Measurements from ENCODE around the gene C1orf35. TPM values are rescaled to one million over a fixed set of nuclear protein-coding genes. Genes with fewer than 3 reads are reported as not detected.

Gene C1orf35
- total RNA-seq, 1 donor, result 5.6 TPM

DNA sequence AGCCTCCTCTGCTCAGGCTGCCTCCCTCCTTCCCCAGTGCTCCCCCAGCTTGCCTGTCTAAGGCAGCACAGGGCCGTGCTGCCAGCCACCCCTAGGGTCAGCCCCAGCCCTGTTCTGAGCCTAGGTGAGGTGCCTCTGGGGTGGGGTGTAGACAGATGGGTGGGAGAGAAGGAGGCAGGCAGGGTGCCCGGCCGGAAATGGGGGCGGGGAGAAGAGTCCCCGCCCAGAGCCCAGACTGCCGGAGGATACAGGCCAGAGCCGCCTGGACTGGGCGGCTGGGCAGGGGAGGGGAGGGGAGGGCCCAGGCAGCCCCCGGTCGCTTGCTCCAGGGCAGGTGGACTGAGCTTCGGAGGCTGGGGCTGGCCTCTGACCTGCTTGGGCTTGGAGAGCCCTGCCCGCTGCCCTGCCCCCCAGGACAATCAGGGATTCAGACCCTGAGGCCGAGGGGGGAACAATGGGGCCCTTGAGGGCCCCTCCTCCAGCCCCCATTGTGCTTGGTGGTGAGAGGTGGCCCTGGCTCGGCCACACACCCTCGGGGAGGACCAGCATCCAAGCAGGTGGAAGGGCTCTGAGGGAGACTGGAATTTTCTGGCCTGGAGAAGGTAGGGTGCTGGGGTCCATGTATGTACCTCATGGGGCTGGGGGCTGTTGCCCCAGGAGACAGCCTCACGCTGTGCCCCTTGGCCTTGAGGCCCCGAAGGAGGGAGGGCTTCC lies 46.4 kb upstream of the C1orf35 start, which contains the start of gene GJC2:
Gene GJC2, plus strand, starts transcription at position 525 of the 714 bp plus-strand sequence. CDS start 7,829 bp downstream, outside the sequence.
- TF ChIP-seq, protein P1, sequence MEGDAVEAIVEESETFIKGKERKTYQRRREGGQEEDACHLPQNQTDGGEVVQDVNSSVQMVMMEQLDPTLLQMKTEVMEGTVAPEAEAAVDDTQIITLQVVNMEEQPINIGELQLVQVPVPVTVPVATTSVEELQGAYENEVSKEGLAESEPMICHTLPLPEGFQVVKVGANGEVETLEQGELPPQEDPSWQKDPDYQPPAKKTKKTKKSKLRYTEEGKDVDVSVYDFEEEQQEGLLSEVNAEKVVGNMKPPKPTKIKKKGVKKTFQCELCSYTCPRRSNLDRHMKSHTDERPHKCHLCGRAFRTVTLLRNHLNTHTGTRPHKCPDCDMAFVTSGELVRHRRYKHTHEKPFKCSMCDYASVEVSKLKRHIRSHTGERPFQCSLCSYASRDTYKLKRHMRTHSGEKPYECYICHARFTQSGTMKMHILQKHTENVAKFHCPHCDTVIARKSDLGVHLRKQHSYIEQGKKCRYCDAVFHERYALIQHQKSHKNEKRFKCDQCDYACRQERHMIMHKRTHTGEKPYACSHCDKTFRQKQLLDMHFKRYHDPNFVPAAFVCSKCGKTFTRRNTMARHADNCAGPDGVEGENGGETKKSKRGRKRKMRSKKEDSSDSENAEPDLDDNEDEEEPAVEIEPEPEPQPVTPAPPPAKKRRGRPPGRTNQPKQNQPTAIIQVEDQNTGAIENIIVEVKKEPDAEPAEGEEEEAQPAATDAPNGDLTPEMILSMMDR (IDR thresholded peaks at IDR 0.05; ENCODE audit: insufficient read depth, low read depth, low read length), result no peak
- peak; percentile 52 for DNase-seq (ENCODE audit: low read depth)
- H3K4me3 ChIP-seq (ENCODE audit: low read depth, low read length), result peak within 1 kb of the TSS; percentile 25

DNA sequence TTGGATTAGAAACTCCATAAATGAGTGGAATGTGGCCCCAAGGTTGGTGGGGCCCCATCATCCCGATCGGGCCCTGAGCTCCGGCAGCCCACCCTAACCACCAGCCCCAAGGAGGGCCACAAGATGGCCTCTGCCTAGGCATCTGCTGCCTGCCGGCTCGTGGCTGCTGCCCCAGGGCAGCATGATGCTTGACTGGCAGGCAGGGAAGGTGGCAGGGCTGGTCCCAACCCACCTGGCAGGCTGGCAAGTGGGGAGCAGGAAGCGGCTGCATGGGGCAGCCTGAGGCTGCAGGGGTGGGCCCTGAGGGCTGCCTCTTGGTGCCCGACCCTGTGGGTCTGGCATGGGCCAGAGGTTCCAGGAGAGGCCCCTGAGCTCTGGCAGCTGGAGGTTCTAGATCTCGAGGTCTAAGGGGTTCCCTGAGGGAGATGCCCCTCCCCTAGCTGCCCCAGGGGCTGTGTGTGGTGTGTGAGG lies 45.8 kb upstream of the C1orf35 start:
- no peak for DNase-seq (ENCODE audit: low read depth)
- TF ChIP-seq, protein P1 (IDR thresholded peaks at IDR 0.05; ENCODE audit: insufficient read depth, low read depth, low read length), result no peak
- no peak overlapping the region for H3K4me3 ChIP-seq (ENCODE audit: low read depth, low read length)

DNA sequence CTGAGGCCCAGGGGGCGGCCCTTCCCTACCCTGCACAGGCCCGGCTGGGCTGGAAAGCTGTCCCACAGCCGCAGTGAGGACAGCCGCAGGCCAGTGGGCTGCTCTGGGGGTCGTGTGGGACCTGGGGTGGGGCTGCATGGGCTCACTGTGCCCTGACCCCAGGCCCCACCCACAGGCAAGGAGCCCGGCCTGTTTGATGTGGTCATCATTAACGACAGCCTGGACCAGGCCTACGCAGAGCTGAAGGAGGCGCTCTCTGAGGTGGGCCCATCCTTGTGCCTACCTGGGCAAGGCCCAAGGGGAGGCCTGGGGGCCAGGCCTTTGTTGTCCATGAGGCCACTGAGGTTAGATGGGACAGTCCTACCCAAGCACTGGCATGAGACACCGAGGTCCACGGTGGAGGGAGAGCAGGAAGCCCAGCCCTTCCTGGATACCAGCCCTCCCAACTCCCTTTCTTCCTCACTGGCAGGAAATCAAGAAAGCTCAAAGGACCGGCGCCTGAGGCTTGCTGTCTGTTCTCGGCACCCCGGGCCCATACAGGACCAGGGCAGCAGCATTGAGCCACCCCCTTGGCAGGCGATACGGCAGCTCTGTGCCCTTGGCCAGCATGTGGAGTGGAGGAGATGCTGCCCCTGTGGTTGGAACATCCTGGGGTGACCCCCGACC lies 45.2 kb upstream of the C1orf35 start:
- no peak for DNase-seq (ENCODE audit: low read depth)
- TF ChIP-seq, protein P1 (IDR thresholded peaks at IDR 0.05; ENCODE audit: insufficient read depth, low read depth, low read length), result no peak
- H3K4me3 ChIP-seq (ENCODE audit: low read depth, low read length), result no peak overlapping the region

DNA sequence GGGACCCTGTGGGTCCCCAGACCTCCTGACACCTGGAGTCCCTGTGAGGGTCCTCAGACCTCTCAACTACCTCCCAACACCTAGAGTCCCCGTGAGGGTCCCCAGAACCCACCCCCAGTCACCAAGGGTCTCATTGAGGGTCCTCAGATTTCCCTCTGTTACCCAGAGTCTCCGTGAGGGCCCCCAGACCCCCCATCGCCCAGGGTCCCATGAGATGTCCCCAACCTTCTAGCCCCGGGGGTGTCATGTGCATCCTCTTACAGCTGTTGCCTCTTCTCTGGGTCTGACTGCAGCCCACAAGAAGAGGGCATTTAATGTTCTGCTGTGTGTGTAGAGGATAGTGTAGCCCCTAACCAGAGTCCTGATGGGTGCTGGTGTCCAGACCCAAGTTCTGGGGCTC lies 44.6 kb upstream of the C1orf35 start:
- TF ChIP-seq, protein P1 (IDR thresholded peaks at IDR 0.05; ENCODE audit: insufficient read depth, low read depth, low read length), result no peak
- no peak overlapping the region for H3K4me3 ChIP-seq (ENCODE audit: low read depth, low read length)
- DNase-seq (ENCODE audit: low read depth), result no peak

- no peak for DNase-seq (ENCODE audit: low read depth)
Observed at GRCh38 chr1:228147151-228147693, 44.1 kb upstream of the C1orf35 start.

GRCh38 chr1:228146417-228147150 lies 43.5 kb upstream of the C1orf35 start:
- no peak for DNase-seq (ENCODE audit: low read depth)
- no peak overlapping the region for H3K4me3 ChIP-seq (ENCODE audit: low read depth, low read length)
- TF ChIP-seq, protein P1 (IDR thresholded peaks at IDR 0.05; ENCODE audit: insufficient read depth, low read depth, low read length), result no peak

More at GRCh38 chr1:228147151-228147693, 44.1 kb upstream of the C1orf35 start:
- TF ChIP-seq, protein P1 (IDR thresholded peaks at IDR 0.05; ENCODE audit: insufficient read depth, low read depth, low read length), result no peak
- H3K4me3 ChIP-seq (ENCODE audit: low read depth, low read length), result no peak overlapping the region
